Activated gamma-delta T cell treated with anti-CD3 and anti-CD28 coated beads, Interleukin-2, amount 50 U/mL, for 16 hours (primary cell): ENCODE measurements around the gene MT1G.
"Not testable (repeated sequence)": the region's sequence is repeated elsewhere in the genome, so short reads cannot be mapped to it uniquely, and the experiment has no call there.

Experiments
- DNase-seq: peaks from one replicate; pipeline ENCODE4 v3.0.0-alpha.2; 2020; ENCODE audit warnings: low read depth

Gene MT1G

DNA sequence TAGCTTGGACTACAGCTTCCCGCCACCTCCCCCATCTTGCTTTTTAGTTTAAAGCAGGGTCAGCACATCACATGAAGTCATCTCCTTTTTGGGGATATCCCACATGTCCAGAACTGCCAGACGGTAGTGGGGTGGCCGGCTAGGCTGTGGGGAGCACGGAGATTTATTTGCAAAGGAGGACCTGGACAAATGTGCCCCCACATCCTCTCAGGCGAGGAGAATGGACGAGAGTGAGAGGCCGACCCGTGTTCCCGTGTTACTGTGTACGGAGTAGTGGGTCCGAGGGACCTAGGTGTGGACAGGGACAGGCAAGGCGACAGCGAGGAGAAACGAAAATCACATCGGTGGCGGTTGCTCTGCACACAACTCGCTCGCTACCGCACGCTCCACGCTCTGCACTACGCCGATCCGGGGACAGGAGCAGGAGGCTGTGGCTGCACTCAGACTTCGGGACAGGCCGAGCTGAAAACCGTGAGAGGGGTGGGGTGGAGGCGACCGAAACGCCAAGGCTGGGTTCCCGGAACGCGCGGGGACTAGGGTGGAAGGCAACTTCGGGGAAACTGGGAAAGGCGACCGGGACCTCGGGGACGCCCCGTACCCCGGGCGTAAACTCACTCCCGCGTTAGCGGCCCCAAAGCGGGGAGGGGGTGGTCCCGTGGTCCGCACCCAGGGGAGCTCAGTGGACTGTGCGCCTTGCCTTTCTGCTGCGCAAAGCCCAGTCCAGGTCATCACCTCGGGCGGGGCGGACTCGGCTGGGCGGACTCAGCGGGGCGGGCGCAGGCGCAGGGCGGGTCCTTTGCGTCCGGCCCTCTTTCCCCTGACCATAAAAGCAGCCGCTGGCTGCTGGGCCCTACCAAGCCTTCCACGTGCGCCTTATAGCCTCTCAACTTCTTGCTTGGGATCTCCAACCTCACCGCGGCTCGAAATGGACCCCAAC is 29.8 kb downstream of the MT1G start, which contains the start of gene MT1A:
Gene MT1A, plus strand, starts transcription at position 853 of the 937 bp plus-strand sequence. Its CDS starts 73 bp downstream, at position 926.
- DNase-seq = no peak

DNA sequence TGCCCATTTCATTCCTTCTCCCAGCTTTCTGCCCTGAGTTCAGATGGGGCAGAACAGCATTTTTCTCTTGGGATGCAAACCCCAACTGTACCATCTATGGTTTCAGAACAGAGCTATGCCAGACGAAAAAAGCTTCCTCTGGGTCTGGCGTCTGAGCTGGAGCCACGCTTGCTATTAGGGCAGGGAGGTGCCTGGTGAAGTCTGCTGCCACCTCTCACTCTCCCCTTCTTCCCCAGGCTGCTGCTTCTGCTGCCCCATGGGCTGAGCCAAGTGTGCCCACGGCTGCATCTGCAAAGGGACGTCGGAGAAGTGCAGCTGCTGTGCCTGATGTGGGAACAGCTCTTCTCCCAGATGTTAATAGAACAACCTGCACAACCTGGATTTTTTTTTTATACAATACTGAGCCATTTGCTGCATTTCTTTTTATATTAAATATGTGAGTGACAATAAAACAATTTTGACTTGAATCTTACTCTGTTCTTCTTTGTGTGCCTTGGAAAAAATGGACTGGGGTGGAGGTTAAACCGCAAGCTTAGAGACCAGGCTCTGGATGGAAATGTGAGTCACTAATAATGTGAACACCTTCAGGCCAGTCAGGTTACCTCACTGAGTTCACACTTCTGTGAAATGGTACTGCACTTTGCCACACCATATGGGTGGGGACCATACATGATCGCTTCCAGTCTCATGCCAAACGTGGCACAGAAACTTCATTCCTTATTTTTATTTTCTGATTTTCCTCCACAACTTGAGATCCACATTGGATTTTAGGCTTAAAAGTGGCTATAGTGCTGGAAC is 31.1 kb downstream of the MT1G start:
- DNase-seq = no peak

DNA sequence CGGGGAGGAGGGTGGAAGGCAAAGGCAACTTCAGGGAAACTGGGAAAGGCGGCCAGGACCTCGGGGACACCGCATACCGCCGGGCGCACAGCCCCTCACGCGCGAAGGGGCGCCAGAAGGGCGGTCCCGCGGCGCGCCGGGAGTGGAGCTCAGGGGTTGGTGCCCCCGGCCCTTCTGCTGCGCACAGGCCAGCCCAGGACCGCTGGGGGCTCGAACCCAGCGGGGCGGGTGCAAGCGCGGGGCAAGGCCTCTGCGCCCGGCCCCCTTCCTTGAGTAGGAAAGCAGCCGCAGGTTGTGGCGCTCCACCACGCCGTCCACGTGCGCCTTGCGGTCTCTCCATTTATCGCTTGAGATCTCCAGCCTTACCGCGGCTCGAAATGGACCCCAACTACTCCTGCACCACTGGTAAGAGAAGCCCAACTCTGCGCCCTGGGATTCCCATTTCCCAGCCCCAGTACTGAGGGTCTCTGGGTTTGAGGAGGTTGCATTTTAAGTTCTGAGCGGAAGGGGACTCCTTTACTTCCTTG is 32.4 kb downstream of the MT1G start:
- DNase-seq = no peak

DNA sequence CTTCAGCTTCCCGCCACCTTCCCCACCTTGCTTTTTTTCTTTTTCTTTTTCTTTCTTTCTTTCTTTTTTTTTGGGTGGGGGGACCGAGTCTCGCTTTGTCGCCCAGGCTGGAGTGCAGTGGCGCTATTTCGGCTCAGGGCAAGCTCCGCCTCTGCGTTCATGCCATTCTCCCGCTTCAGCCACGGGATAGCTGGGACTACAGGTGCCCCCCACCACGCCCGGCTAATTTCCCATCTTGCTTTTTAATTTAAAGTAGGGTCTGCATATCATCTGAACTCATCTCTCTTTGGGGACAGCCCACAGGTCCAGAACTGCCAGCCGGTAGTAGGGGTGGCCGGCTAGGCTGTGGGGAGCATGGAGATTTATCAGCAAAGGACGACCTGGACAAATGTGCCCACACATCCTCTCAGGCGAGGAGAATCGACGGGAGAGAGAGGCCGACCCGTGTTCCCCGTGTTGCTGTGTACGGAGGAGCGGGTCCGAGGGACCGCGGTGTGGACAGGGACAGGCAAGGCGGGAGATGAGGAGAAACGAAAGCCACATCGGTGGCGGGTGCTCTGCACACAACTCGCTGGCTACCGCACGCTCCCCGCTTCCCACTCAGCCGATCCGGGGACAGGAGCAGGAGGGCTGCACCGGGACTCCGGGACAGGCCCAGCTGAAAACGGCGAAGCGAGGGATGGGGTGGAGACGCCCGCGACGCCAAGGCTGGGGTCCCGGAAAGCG is 33.0 kb downstream of the MT1G start:
- DNase-seq = no peak

DNA sequence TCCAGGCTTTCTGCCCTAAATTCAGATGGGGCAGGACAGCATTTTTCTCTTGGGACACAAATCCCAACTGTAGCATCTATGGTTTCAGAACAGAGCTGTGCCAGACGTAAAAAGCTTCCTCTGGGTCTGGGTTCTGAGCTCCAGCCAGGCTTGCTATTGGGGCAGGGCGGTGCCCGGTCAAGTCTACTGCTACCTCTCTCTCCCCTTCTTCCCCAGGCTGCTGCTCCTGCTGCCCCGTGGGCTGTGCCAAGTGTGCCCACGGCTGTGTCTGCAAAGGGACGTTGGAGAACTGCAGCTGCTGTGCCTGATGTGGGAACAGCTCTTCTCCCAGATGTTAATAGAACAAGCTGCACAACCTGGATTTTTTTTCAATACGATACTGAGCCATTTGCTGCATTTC is 34.3 kb downstream of the MT1G start:
- no peak for DNase-seq

DNA sequence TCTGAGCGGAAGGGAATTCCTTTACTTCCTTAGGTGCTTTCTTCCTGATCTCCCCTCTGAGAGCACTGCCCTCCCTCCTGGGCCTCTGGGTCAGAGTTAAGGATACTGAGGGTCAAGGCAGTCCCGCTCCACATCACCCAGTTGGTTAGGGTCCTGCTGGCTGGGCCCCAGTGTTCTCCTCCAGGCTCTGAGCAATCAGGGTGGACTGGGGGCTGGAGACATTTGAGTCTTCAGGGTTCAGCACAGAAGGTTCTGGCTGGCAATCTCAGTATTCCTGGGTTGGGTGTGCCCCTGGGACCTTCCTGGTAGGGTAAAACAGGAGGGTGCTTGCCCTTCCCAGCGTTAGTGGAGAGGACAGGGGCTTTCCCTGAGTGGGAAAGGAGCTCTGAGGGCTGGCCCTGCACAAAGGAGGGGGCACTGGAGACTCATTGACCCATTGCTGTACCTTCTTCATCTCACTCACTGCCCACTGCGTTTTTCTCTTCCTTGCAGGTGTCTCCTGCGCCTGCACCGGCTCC is 35.0 kb downstream of the MT1G start:
- DNase-seq = no peak

DNA sequence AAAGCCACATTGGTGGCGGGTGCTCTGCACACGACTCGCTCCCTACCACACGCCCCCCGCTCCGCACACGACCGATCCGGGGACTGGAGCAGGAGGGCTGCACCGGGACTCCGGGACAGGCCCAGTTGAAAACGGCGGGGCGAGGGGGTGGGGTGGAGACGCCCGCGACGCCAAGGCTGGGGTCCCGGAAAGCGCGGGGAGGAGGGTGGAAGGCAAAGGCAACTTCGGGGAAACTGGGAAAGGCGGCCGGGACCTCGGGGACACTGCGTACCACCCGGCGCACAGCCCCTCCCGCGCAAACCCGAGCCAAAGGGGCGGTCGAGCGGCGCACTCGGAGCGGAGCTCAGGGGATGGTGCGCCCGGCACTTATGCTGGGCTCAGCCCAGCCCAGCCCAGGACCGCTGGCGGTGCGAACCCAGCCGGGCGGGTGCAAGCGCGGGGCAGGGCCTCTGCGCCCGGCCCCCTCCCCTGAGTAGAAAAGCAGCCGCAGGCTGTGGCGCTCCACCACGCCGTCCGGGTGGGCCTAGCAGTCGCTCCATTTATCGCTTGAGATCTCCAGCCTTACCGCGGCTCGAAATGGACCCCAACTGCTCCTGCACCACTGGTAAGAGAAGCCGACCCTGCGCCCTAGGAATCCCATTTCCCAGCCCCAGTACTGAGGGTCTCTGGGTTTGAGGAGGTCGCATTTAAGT is 35.6 kb downstream of the MT1G start, which contains the start of gene MT1M:
Gene MT1M, plus strand, starts transcription at position 504 of the 692 bp plus-strand sequence. Its CDS starts 73 bp downstream, at position 577.
- no peak for DNase-seq

DNA sequence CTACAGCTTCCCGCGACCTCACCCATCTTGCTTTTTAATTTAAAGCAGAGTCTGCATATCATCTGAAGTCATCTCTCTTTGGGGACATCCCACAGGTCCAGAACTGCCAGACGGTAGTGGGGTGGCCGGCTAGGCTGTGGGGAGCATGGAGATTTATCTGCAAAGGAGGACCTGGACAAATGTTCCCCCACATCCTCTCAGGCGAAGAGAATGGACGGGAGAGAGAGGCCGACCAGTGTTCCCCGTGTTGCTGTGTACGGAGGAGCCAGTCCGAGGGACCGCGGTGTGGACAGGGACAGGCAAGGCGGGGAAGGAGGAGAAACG is 36.1 kb downstream of the MT1G start:
- no peak for DNase-seq

DNA sequence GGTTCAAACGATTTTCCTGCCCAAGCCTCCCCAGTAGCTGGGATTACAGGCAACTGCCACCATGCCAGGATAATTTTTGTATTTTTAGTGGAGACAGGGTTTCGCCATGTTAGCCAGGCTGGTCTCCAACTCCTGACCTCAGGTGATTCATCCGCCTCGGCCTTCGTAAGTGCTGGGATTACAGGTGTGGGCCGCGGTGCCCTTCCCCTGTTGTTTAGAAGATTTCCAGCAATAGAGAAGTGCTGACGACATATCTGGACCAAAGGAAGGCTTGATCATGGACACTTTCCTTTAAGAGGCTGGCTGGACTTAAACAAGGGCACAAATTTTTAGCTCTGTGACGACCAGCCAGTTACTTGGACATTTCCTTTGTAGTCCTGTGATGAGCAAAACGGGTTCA is 36.7 kb downstream of the MT1G start:
- no peak for DNase-seq

DNA sequence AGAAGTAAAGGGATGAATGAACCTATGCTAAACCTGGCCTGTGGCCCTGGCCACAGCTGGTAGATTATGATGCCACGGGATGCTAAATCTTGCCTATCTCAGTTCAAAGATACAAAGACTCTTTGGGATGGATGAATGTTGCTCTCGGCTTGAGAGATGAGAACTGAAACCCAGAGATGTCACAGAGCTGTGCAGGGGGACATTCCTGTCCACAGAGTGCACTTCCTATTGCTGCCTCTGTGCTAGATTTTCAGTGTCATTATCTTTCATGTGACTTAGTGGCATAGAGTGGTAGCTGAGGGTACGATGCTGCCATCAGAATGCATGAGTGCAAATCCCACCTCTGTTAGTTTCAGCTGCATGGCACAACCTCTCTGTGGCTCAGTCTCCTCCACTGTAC is 37.7 kb downstream of the MT1G start:
- DNase-seq = no peak

DNA sequence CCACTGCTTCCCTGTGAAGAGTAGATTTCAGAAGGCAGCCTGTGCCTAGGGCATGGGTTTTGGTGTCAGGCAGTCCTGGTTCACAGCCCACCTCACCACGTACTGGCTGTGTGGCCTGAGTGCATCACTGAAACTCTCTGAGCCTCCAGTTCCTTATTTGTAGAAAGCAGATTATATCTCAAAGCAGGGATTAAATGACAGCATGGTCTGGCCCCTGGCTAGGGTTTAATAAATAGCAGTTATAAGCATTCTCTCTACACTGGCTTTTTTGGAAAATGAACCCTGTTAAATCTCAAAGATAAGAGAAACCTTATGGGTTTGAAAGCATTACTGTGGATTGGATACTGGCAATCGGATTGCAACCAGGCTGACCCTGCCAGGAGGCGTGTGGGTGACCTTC is 38.3 kb downstream of the MT1G start:
- no peak for DNase-seq

DNA sequence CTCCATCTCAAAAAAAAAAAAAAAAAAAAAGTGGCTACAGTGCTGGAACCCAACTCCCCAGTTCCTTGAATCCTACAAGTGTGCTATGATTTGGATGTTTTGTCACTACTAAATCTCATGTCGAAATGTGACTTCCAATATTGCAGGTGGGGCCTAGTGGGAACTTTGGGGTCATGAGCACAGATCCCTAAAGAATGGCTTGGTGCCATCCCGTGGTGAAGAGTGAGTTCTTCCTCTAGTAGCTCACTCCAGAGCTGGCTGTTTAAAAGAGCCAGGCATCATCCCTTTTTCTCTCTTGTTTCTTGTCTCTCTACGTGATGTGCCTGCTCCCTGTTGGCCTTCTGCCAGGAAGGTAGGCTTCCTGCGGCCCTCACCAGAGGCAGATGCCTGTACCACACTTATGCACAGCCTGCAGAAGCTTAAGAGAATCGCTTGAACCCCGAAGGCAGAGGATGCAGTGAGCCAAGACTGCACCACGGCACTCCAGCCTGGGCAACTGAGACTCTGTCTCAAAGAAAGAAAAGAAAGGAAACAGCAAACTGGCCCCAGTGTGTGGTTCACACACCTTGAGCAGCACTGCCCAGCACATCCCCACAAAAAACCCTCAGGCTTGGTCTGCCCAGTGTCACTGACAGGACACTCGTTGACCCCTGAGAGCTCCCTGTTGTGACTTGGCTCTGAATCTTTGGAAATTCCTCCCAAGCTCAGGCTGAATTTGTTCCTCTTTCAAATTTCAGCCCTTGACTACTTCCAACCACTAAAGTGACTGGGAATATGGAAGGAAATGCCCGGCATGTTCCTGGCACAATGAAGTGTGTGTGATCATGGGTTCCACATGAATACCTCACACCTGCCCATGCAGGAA is 39.1 kb downstream of the MT1G start:
- no peak for DNase-seq

DNA sequence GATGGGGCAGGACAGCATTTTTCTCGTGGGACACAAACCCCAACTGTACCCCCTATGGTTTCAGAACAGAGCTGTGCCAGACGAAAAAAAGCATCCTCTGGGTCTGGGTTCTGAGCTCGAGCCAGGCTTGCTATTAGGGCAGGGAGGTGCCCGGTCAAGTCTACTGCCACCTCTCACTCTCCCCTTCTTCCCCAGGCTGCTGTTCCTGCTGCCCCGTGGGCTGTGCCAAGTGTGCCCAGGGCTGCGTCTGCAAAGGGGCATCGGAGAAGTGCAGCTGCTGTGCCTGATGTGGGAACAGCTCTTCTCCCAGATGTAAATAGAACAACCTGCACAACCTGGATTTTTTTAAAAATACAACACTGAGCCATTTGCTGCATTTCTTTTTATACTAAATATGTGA is 41.2 kb downstream of the MT1G start:
- no peak for DNase-seq

DNA sequence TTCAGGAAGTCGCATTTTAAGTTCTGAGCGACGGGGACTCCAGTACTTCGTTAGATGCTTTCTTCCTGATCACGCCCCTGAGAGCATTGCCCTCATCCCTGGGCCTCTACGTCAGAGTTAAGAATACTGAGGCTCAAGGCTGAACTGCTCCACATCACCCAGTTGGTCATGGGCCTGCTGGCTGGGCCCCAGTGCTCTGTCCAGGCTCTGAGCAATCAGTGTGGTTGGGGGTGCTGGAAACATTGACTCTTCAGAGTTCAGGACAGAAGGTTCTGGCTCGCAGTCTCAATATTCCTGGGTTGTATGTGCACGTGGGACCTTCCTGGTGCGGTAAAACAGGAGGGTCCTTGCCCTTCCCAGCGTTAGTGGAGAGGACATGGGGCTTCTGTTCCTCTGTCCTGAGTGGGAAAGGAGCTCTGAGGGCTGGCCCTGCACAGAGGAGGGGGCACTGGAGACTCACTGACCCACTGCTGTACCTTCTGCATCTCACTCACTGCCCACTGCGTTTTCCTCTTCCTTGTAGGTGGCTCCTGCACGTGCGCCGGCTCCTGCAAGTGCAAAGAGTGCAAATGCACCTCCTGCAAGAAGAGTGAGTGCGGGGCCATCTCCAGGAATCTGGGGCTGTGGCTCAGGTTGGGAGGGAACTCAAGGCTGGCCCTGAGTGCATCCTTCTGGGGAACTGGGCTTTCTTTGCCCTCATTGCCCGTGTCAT is 41.8 kb downstream of the MT1G start:
- no peak for DNase-seq

DNA sequence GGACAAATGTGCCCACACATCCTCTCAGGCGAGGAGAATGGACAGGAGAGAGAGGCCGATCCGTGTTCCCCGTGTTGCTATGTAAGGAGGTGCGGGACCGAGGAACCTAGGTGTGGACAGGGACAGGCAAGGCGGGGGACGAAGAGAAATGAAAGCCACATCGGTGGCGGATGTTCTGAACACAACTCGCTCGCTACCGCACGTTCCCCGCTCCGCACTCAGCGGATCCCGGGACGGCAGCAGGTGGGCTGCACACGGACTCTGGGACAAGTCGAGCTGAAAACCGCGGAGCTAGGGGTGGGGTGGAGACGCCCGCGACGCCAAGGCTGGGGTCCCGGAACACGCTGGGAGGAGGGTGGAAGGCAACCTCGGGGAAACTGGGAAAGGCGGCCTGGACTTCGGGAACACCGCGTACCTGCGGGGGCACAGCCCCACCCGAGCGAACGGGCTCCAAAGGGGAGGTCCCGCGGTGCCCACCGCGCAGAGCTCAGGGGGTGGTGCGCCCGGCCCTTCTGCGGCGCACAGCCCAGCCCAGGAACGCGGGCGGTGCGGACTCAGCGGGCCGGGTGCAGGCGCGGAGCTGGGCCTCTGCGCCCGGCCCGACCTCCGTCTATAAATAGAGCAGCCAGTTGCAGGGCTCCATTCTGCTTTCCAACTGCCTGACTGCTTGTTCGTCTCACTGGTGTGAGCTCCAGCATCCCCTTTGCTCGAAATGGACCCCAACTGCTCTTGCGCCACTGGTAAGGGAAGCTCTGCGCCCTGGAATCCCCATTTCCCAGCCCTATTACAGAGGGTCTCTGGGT is 42.5 kb downstream of the MT1G start, which contains the start of gene MT1E:
Gene MT1E, plus strand, starts transcription at position 642 of the 803 bp plus-strand sequence. Its CDS starts 71 bp downstream, at position 713.
- no peak for DNase-seq

DNA sequence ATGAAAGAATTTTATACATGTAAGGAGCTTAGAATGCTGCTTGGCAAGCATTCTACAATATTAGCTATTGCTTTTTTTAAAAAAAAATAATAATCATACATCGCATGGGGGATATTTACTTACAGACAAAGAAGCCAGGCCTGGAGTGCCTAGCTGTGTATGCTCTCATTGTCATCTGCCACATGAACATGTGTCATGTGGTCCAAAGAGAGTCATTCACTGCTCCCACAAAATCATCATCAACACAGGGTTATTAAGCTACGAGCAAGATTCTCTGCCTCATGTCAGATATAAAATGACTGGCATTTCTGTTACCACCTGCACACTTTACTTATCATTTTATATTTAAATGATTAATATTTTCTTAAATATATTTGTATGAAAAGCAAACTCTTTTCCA is 44.2 kb downstream of the MT1G start:
- DNase-seq = no peak

DNA sequence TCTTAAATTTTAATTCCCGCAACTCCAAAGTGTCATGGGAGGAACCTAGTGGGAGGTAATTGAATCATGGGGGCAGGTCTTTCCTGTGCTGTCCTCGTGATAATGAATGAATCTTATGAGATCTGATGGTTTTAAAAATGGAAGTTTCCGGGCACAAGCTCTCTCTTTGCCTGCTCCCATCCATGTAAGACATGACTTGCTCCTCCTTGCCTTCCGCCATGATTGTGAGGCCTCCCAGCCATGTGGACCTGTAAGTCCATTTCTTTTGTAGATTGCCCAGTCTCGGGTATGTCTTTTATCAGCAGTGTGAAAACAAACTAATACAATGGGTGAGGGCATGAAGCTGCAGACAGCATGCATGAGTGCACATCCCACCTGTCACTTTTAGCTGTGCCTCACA is 44.7 kb downstream of the MT1G start:
- not testable (repeated sequence) for DNase-seq

DNA sequence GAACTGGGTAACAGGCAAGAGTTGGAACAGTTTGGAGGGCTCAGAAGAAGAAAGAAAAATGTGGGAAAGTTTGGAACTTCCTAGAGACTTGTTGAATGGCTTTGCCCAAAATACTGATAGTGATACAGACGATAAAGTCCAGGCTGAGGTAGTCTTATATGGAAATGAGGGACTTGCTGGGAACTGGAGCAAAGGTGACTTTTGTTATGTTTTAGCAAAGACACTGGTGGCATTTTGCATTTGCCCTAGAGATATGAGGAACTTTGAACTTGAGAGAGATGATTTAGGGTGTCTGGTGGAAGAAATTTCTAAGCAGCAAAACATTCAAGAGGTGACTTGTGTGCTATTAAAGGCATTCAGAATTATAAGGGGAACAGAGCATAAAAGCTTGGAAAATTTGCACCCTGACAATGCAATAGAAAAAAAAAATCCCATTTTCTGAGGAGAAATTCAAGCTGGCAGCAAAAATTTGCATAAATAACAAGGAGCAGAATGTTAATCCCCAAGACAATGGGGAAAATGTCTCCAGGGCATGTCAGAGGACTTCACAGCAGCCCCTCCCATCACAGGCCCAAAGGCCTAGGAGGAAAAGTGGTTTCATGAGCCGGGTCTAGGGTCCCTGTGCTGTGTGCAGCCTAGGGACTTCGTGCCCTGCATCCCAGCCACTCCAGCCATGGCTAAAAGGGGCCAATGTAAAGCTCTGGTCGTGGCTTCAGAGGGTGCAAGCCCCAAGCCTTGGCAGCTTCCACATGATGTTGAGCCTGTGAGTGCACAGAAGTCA is 46.0 kb downstream of the MT1G start:
- DNase-seq = not testable (repeated sequence)
